ENCODE results near the gene PTH2R. TPM values are rescaled to one million over a fixed set of nuclear protein-coding genes. Genes with fewer than 3 reads are reported as not detected.
"Not testable (repeated sequence)": the region's sequence is repeated elsewhere in the genome, so short reads cannot be mapped to it uniquely, and the experiment has no call there.

PTH2R gene
- total RNA-seq, 1 experiment from 2014 or later: 0.32 TPM

GRCh38 chr2:208529796-208530195, 123.2 kb downstream of the PTH2R start:
- H3K27me3 ChIP-seq (replicated peaks; ENCODE audit: control insufficient read depth, insufficient read depth, low read length): no peaks in the 10 kb centered on the region
- DNase-seq: no peak
- H3K27me3 Mint-ChIP-seq (ENCODE audit: insufficient read depth, unreplicated experiment): no peaks in the 10 kb centered on the region
- H3K4me1 ChIP-seq: peaks cover 12% of the 10 kb centered on the region
- BruUV-seq (replicated peaks): no TSS peak
- peaks cover 5% of the 10 kb centered on the region for H3K36me3 Mint-ChIP-seq (ENCODE audit: insufficient read depth, unreplicated experiment)
- no peaks in the 10 kb centered on the region for H3K36me3 ChIP-seq (ENCODE audit: control insufficient read depth, insufficient read depth, low read length)
- H3K4me3 ChIP-seq (ENCODE audit: low read depth, low read length): no peak overlapping the region
- TF ChIP-seq, protein P1, sequence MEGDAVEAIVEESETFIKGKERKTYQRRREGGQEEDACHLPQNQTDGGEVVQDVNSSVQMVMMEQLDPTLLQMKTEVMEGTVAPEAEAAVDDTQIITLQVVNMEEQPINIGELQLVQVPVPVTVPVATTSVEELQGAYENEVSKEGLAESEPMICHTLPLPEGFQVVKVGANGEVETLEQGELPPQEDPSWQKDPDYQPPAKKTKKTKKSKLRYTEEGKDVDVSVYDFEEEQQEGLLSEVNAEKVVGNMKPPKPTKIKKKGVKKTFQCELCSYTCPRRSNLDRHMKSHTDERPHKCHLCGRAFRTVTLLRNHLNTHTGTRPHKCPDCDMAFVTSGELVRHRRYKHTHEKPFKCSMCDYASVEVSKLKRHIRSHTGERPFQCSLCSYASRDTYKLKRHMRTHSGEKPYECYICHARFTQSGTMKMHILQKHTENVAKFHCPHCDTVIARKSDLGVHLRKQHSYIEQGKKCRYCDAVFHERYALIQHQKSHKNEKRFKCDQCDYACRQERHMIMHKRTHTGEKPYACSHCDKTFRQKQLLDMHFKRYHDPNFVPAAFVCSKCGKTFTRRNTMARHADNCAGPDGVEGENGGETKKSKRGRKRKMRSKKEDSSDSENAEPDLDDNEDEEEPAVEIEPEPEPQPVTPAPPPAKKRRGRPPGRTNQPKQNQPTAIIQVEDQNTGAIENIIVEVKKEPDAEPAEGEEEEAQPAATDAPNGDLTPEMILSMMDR (IDR thresholded peaks at IDR 0.05; ENCODE audit: insufficient read depth in 1 of 2, low read depth in 1 of 2, low read length in 1 of 2, severe bottlenecking in 1 of 2, unreplicated experiment in 1 of 2): no peak
- POLR2A ChIA-PET: no interaction called here
- H3K27ac Mint-ChIP-seq (ENCODE audit: unreplicated experiment): no peak overlapping the region
- no peak overlapping the region for H3K4me3 Mint-ChIP-seq (ENCODE audit: unreplicated experiment)
- intact Hi-C loops (cut with micrococcal nuclease; ENCODE audit: unreplicated experiment): no loop called here
- peaks cover 12% of the 10 kb centered on the region for H3K4me1 Mint-ChIP-seq (ENCODE audit: low read depth, unreplicated experiment)
- CTCF ChIA-PET: interaction anchor here (0.6 kb wide), 1 partner anchor 355 kb away, joined by 4 read pairs; no protein-coding TSS in a partner anchor
- no peaks in the 10 kb centered on the region; the same call in 1 of the 2 replicates for H3K9me3 ChIP-seq
- peaks cover 16% of the 10 kb centered on the region for H3K9me3 Mint-ChIP-seq (ENCODE audit: unreplicated experiment)

GRCh38 chr2:208531361-208531760, 124.8 kb downstream of the PTH2R start:
- Mint-ChIP-seq H3K9me3 (ENCODE audit: unreplicated experiment) (peaks cover 25% of the 10 kb centered on the region), H3K36me3 (ENCODE audit: insufficient read depth, unreplicated experiment) (peaks cover 5% of the 10 kb centered on the region), H3K4me1 (ENCODE audit: low read depth, unreplicated experiment) (peaks cover 12% of the 10 kb centered on the region), H3K27me3 (ENCODE audit: insufficient read depth, unreplicated experiment) (no peaks in the 10 kb centered on the region), H3K4me3 (ENCODE audit: unreplicated experiment) (no peak overlapping the region), H3K27ac (ENCODE audit: unreplicated experiment) (no peak overlapping the region)
- Histone ChIP-seq H3K36me3 (ENCODE audit: control insufficient read depth, insufficient read depth, low read length) (no peaks in the 10 kb centered on the region), H3K4me1 (peaks cover 12% of the 10 kb centered on the region), H3K9me3 (peaks cover 9% of the 10 kb centered on the region; the same call in 1 of the 2 replicates), H3K4me3 (ENCODE audit: low read depth, low read length) (no peak overlapping the region), H3K27me3 (replicated peaks; ENCODE audit: control insufficient read depth, insufficient read depth, low read length) (no peaks in the 10 kb centered on the region)
- POLR2A ChIA-PET: no interaction called here
- TF ChIP-seq, protein P1 (IDR thresholded peaks at IDR 0.05; ENCODE audit: insufficient read depth in 1 of 2, low read depth in 1 of 2, low read length in 1 of 2, severe bottlenecking in 1 of 2, unreplicated experiment in 1 of 2): no peak
- CTCF ChIA-PET: no interaction called here
- no peak for DNase-seq
- BruUV-seq (replicated peaks): no TSS peak
- intact Hi-C loops (cut with micrococcal nuclease; ENCODE audit: unreplicated experiment): no loop called here

GRCh38 chr2:208535578-208535977, 129.0 kb downstream of the PTH2R start:
- H3K36me3 ChIP-seq (ENCODE audit: control insufficient read depth, insufficient read depth, low read length); H3K4me3 Mint-ChIP-seq (ENCODE audit: unreplicated experiment); H3K9me3 ChIP-seq; intact Hi-C loops (cut with micrococcal nuclease; ENCODE audit: unreplicated experiment); CTCF ChIA-PET; H3K36me3 Mint-ChIP-seq (ENCODE audit: insufficient read depth, unreplicated experiment); H3K27me3 ChIP-seq (replicated peaks; ENCODE audit: control insufficient read depth, insufficient read depth, low read length); BruUV-seq (replicated peaks); H3K27ac Mint-ChIP-seq (ENCODE audit: unreplicated experiment); H3K4me3 ChIP-seq (ENCODE audit: low read depth, low read length); H3K27me3 Mint-ChIP-seq (ENCODE audit: insufficient read depth, unreplicated experiment); DNase-seq; POLR2A ChIA-PET: not testable (repeated sequence)
- Mint-ChIP-seq H3K9me3 (ENCODE audit: unreplicated experiment) (peaks cover 30% of the 10 kb centered on the region), H3K4me1 (ENCODE audit: low read depth, unreplicated experiment) (peaks cover 18% of the 10 kb centered on the region)
- peaks cover 12% of the 10 kb centered on the region for H3K4me1 ChIP-seq

All from Caco-2 (cell line).